IPS-18a (cell line): Measurements from ENCODE around the gene PNMA8B.
"Not testable (repeated sequence)": the region's sequence is repeated elsewhere in the genome, so short reads cannot be mapped to it uniquely, and the experiment has no call there.

Experiments used
- H3K27ac ChIP-seq: one replicate; pipeline ENCODE4 v1.5.1; 2013; ENCODE audit warnings: low read length
- H3K27me3 ChIP-seq: one replicate; pipeline ENCODE4 v1.6.1; 2013; ENCODE audit warnings: mild to moderate bottlenecking, low read length; ENCODE audit not compliant: control insufficient read depth, insufficient read depth
- H3K36me3 ChIP-seq: one replicate; pipeline ENCODE4 v1.6.1; 2013; ENCODE audit warnings: low read depth, low read length; ENCODE audit not compliant: control insufficient read depth
- H3K4me1 ChIP-seq: one replicate; pipeline ENCODE4 v1.6.1; 2013; ENCODE audit warnings: low read depth, low read length; ENCODE audit not compliant: control insufficient read depth
- H3K4me3 ChIP-seq: one replicate; pipeline ENCODE4 v1.5.1; 2013; ENCODE audit warnings: low read length
- H3K9ac ChIP-seq: one replicate; pipeline ENCODE4 v1.6.1; 2013; ENCODE audit warnings: mild to moderate bottlenecking, low read length, moderate library complexity
- H3K9me3 ChIP-seq: one replicate; pipeline ENCODE4 v1.6.1; 2013; ENCODE audit warnings: low read depth, low read length; ENCODE audit not compliant: control insufficient read depth

Gene PNMA8B

DNA sequence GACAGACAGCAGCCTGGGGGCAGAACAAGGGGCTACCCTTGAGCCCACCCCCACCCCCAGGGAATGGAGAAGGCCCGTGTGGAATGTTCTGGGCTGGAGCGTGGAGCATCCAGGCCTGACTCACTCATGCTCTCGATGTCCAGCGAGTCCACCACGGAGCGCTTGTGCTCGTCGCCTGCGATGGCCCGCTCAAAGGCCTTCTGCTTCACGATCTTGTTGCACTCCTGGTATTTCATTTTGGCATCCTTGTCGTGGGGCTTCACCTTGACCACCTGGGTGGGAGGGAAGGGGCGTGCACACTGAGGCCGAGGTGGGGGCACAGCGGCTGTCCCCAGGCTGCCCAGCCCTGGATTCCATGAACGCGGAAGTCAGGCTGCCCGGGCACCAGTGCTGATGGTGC, 31.1 kb upstream of the PNMA8B start:
- H3K36me3 ChIP-seq, H3K9me3 ChIP-seq, H3K27me3 ChIP-seq, H3K9ac ChIP-seq, H3K4me3 ChIP-seq, H3K4me1 ChIP-seq, H3K27ac ChIP-seq: not testable (repeated sequence)

GRCh38 chr19:46524308-46524707, 28.6 kb upstream of the PNMA8B start:
- H3K4me3 ChIP-seq: no peak overlapping the region
- H3K9ac ChIP-seq: no peak overlapping the region
- H3K27me3 ChIP-seq: no peaks in the 10 kb centered on the region
- H3K27ac ChIP-seq: no peak overlapping the region
- H3K4me1 ChIP-seq: no peaks in the 10 kb centered on the region
- no peaks in the 10 kb centered on the region for H3K36me3 ChIP-seq
- H3K9me3 ChIP-seq: no peaks in the 10 kb centered on the region

GRCh38 chr19:46522988-46523387, 27.3 kb upstream of the PNMA8B start:
- H3K9ac ChIP-seq, H3K9me3 ChIP-seq, H3K4me1 ChIP-seq, H3K36me3 ChIP-seq, H3K27me3 ChIP-seq, H3K27ac ChIP-seq, H3K4me3 ChIP-seq: not testable (repeated sequence)

DNA sequence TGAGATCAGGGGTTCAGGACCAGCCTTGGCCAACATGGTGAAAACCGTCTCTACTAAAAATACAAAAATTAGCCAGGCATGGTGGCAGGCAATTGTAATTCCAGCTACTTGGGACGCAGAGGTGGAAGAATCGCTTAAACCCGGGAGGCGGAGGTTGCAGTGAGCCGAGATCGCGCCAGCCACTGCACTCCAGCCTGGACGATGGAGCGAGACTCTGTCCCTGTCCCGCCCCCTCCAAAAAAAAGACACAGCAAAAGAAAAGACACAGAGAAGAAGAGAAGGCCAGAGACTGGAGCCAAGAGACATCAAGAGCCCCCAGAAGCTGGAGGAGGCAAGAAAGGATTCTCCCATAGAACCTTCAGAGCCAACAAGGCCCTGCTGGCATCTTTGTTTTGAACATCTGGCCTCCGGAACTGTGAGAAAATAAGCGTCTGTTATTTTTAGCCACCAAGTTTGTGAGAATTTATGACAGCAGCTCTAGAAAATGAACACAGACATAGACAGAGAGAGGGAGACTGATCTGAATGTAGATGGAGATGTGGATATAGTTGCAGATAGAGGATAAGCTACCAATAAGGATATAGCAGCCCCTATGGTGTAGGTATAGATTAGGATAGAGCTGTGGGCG, 25.7 kb upstream of the PNMA8B start:
- H3K36me3 ChIP-seq: no peaks in the 10 kb centered on the region
- H3K27me3 ChIP-seq: no peaks in the 10 kb centered on the region
- no peak overlapping the region for H3K27ac ChIP-seq
- no peak overlapping the region for H3K4me3 ChIP-seq
- no peaks in the 10 kb centered on the region for H3K9me3 ChIP-seq
- H3K9ac ChIP-seq: no peak overlapping the region
- no peaks in the 10 kb centered on the region for H3K4me1 ChIP-seq

GRCh38 chr19:46520616-46521015, 24.9 kb upstream of the PNMA8B start:
- H3K36me3 ChIP-seq: no peaks in the 10 kb centered on the region
- no peaks in the 10 kb centered on the region for H3K27me3 ChIP-seq
- no peak overlapping the region for H3K27ac ChIP-seq
- no peak overlapping the region for H3K4me3 ChIP-seq
- H3K4me1 ChIP-seq: no peaks in the 10 kb centered on the region
- H3K9me3 ChIP-seq: no peaks in the 10 kb centered on the region
- H3K9ac ChIP-seq: no peak overlapping the region

GRCh38 chr19:46517471-46517870, 21.8 kb upstream of the PNMA8B start:
- no peak overlapping the region for H3K9ac ChIP-seq
- H3K36me3 ChIP-seq: no peaks in the 10 kb centered on the region
- H3K4me3 ChIP-seq: no peak overlapping the region
- H3K4me1 ChIP-seq: no peaks in the 10 kb centered on the region
- H3K9me3 ChIP-seq: no peaks in the 10 kb centered on the region
- no peak overlapping the region for H3K27ac ChIP-seq
- no peaks in the 10 kb centered on the region for H3K27me3 ChIP-seq

DNA sequence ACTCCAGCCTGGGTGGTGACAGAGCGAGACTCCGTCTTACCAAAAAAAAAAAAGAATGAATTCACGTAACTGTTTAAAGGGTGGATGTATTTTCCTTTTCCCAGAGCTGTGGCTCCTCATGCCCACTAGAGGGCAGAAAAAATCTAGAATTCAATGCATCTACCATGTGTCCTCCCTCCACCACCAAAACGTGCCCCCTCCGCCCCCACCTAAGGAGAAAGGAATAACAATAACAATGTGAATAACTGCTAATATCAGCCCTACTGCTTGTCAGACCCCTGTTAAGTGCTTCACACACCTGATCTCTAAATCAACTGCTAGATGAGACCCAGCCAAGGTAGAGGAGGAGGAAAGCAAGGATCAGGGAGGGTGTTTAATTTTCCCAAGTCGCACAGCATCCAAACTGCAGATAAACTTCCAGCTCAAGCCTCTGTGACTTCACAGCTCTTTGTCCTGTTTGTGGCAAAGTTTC, 20.2 kb upstream of the PNMA8B start:
- no peak overlapping the region for H3K9ac ChIP-seq
- H3K4me3 ChIP-seq: no peak overlapping the region

DNA sequence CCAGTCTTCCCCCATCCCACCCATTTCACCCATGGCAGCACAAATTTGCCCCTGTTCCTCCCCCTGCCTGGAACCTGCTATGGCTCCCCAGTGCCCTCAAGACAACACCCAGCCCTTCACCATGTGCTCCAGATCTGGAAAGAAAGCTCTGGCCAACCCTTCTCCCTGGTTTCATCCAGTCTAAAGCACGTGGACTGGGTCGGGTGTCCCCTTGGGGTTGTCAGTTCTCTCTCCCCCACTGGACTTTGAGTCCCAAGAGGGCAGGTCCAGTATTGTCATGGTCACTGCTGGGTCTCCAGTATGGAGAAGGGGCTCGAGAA, 19.6 kb upstream of the PNMA8B start:
- Histone ChIP-seq H3K9ac (no peak overlapping the region), H3K36me3 (no peaks in the 10 kb centered on the region), H3K27me3 (no peaks in the 10 kb centered on the region), H3K4me1 (no peaks in the 10 kb centered on the region), H3K27ac (no peak overlapping the region), H3K4me3 (no peak overlapping the region), H3K9me3 (no peaks in the 10 kb centered on the region)

More for the DNA sequence above, 20.2 kb upstream of the PNMA8B start:
- H3K27me3 ChIP-seq: no peaks in the 10 kb centered on the region
- no peaks in the 10 kb centered on the region for H3K9me3 ChIP-seq
- H3K36me3 ChIP-seq: no peaks in the 10 kb centered on the region
- no peaks in the 10 kb centered on the region for H3K4me1 ChIP-seq
- H3K27ac ChIP-seq: no peak overlapping the region

DNA sequence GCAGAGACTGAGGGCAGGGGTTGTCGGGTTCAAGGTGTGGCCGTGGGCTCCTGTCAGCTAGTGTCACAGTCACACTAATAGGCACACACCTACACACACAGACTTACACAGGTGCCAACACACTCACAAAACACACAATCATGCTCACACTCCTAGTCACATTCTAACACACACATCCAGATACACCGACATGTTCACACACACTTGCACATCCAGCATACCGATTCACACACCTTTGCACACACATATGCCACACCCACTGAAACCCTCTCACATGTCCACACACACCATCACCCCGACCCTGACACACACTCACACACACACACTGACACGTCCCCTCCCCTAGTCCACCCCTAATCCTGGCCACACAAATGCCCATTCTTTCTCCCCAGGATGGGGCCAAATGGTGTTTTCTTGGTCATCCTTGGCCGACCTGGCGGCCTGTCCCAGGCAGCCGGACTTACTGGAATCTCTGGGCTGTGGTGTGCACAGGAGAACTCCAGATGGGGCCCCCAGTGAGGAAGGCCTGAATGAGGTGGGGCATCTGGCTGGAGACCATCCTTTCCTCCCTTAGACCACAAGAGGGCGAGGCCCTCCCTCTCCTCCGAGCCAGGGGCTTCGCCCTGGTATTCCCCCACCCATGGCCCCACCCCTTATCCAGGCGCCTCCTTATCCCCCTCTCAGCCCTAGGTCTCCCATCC, 19.1 kb upstream of the PNMA8B start:
- no peak overlapping the region for H3K9ac ChIP-seq
- no peaks in the 10 kb centered on the region for H3K27me3 ChIP-seq
- no peak overlapping the region for H3K4me3 ChIP-seq
- no peak overlapping the region for H3K27ac ChIP-seq
- no peaks in the 10 kb centered on the region for H3K9me3 ChIP-seq
- H3K4me1 ChIP-seq: no peaks in the 10 kb centered on the region
- no peaks in the 10 kb centered on the region for H3K36me3 ChIP-seq

DNA sequence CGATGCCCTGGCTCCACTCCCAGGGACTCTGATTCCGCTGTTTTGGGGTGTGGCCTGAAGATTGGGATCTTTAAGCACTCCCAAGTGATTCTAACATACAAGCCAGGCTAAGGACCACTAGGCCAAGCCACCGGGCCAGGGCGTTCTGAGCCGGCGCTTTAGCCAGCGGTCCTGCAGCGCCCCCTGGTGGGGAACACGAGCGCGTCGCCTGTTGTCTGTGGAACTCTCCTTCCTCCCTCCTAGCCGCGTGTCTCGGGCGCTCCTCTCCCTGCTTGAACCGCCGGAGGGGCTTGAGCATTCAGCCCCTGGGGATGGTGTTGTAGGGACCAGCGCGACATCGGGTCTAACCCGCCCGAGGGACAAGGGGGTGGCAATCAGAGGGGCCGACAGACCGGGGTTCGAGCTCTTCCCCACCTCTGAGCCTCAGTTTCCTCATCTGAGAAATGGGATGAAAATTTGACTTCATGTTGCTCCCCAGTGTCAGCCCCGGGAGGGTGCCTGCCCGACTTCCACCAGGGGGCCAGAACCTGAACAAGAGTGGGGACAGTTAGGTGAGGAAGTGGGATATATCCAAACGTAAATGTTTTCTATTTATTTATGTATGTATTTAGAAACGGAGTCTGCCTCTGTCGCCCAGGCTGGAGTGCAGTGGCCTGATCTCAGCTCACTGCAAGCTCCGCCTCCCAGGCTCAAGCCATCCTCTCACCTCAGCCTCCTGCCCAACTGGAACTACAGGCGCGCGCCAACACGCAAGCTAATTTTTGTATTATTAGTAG, 18.0 kb upstream of the PNMA8B start:
- H3K36me3 ChIP-seq: no peaks in the 10 kb centered on the region
- no peaks in the 10 kb centered on the region for H3K4me1 ChIP-seq
- no peak overlapping the region for H3K9ac ChIP-seq
- H3K27me3 ChIP-seq: no peaks in the 10 kb centered on the region
- H3K9me3 ChIP-seq: no peaks in the 10 kb centered on the region
- no peak overlapping the region for H3K27ac ChIP-seq
- H3K4me3 ChIP-seq: no peak overlapping the region

GRCh38 chr19:46511237-46511636, 15.6 kb upstream of the PNMA8B start:
- Histone ChIP-seq H3K4me3 (no peak overlapping the region), H3K27ac (no peak overlapping the region), H3K27me3 (no peaks in the 10 kb centered on the region), H3K9me3 (no peaks in the 10 kb centered on the region), H3K4me1 (no peaks in the 10 kb centered on the region), H3K9ac (no peak overlapping the region), H3K36me3 (no peaks in the 10 kb centered on the region)

- Histone ChIP-seq H3K4me3 (no peak overlapping the region), H3K27ac (no peak overlapping the region), H3K36me3 (no peaks in the 10 kb centered on the region), H3K4me1 (no peaks in the 10 kb centered on the region), H3K27me3 (no peaks in the 10 kb centered on the region), H3K9me3 (no peaks in the 10 kb centered on the region), H3K9ac (no peak overlapping the region)
Observed at GRCh38 chr19:46508206-46508605, 12.5 kb upstream of the PNMA8B start.
